Type B pancreatic cell (in vitro differentiated cells): ENCODE data around the gene RHCE. TPM values are rescaled to one million over a fixed set of nuclear protein-coding genes. Genes with fewer than 3 reads are reported as not detected.
"Not testable (repeated sequence)": the region's sequence is repeated elsewhere in the genome, so short reads cannot be mapped to it uniquely, and the experiment has no call there.

Source experiments
- DNase-seq: peaks from one replicate; pipeline ENCODE4 v3.0.0; 2021; ENCODE audit warnings: mixed read lengths; ENCODE audit not compliant: unreplicated experiment; ENCODE audit errors: extremely low spot score
- H3K27ac Mint-ChIP-seq: 2 replicates; pipeline ENCODE4 v1.8.0; 2021; ENCODE audit warnings: mild to moderate bottlenecking, mixed read lengths
- H3K27me3 Mint-ChIP-seq: 2 replicates; pipeline ENCODE4 v1.8.0; 2021; ENCODE audit warnings: mixed read lengths
- H3K36me3 Mint-ChIP-seq: 2 replicates; pipeline ENCODE4 v1.8.0; 2021; ENCODE audit warnings: mixed read lengths
- H3K4me1 Mint-ChIP-seq: one replicate; pipeline ENCODE4 v1.8.0; 2021; ENCODE audit warnings: mixed read lengths; ENCODE audit not compliant: unreplicated experiment
- H3K4me3 Mint-ChIP-seq: 2 replicates; pipeline ENCODE4 v1.8.0; 2021; ENCODE audit warnings: mild to moderate bottlenecking, mixed read lengths
- H3K9me3 Mint-ChIP-seq: 2 replicates; pipeline ENCODE4 v1.8.0; 2021; ENCODE audit warnings: mixed read lengths
- CTCF ChIP-seq: fragments of 200-600 bp; sonication (generic); conservative IDR thresholded peaks from 2 replicates; pipeline ENCODE4 v1.5.0; 2021; ENCODE audit warnings: antibody characterized with exemption, mild to moderate bottlenecking
- total RNA-seq: library from RNA; stranded (reverse); gene quantifications from 2 replicates; pipeline ENCODE4 v1.2.1, GENCODE V29; 2021; ENCODE audit warnings: low replicate concordance

RHCE gene
- total RNA-seq, 1 donor from 2014 or later = 0.39 TPM

GRCh38 chr1:25461849-25462248, 41.2 kb upstream of the RHCE start:
- no peak for TF ChIP-seq CTCF
- H3K4me3 Mint-ChIP-seq = no peak overlapping the region
- peaks cover 14% of the 10 kb centered on the region for H3K4me1 Mint-ChIP-seq
- H3K27me3 Mint-ChIP-seq = no peaks in the 10 kb centered on the region
- peaks cover 37% of the 10 kb centered on the region for H3K36me3 Mint-ChIP-seq
- DNase-seq = no peak
- no peak overlapping the region for H3K27ac Mint-ChIP-seq
- no peaks in the 10 kb centered on the region for H3K9me3 Mint-ChIP-seq

GRCh38 chr1:25460816-25461215, 40.2 kb upstream of the RHCE start:
- H3K4me1 Mint-ChIP-seq = peaks cover 14% of the 10 kb centered on the region
- not testable (repeated sequence) for H3K9me3 Mint-ChIP-seq, H3K27me3 Mint-ChIP-seq, DNase-seq, H3K27ac Mint-ChIP-seq, H3K4me3 Mint-ChIP-seq
- peaks cover 35% of the 10 kb centered on the region for H3K36me3 Mint-ChIP-seq

DNA sequence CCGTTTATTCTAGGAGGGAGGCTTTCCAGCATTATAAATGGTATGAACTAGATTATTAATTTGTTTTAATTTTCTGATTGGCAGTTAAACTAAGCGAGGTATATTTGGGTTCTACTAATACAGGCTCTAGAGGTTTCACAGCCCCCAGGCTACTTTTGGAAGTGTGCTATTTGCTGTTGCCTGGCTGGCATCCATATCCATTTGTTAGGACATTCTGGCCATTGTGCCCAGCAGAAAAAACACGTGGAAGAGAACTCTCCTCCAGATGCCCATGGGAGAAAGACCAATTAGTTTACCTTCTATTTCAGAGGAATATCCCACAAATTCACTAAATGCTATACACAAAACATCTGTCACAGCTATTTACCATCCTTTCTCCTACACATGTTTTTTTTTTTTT, 39.4 kb upstream of the RHCE start:
- Mint-ChIP-seq H3K36me3 (peaks cover 30% of the 10 kb centered on the region), H3K4me3 (no peak overlapping the region), H3K9me3 (no peaks in the 10 kb centered on the region), H3K27me3 (no peaks in the 10 kb centered on the region), H3K27ac (no peak overlapping the region), H3K4me1 (peaks cover 14% of the 10 kb centered on the region)
- TF ChIP-seq CTCF = no peak
- DNase-seq = no peak

DNA sequence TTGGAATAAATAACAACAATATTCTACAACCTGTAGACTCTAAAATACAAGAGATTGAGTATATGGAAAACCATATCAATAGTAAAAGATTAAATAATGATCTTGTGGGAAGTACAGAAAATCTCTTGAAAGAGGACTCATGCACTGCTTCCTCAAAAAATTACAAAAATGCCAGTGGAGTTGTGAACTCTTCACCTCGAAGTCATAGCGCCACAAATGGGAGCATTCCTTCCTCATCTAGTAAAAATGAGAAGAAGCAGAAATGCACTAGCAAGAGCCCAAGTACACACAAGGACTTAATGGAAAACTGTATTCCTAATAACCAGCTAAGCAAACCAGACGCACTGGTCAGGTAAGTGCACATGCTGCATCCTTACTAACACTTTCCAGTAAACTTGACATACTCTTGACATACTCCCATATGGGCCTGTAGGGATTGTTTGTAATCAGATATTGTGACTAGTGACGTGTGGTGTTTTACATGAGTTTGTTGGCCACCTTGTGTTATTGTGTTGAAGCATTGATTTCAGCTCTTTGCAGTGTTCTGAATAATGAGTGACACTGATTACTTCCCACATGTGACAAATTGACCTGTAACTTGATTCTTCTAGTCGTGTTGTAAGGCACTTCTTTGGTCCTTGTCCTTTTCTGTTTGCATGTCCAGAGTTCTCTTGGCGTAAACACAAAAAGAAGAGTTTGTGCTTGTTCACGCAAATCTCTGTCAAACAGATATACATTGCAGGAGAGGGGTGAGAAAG, 38.1 kb upstream of the RHCE start:
- Mint-ChIP-seq H3K4me3 (no peak overlapping the region), H3K9me3 (no peaks in the 10 kb centered on the region), H3K27ac (peak overlapping the region; percentile 11), H3K27me3 (no peaks in the 10 kb centered on the region), H3K4me1 (peaks cover 14% of the 10 kb centered on the region), H3K36me3 (peaks cover 27% of the 10 kb centered on the region)
- DNase-seq = no peak
- TF ChIP-seq CTCF = no peak

- no peak for DNase-seq
- Mint-ChIP-seq H3K27ac (no peak overlapping the region), H3K36me3 (peaks cover 22% of the 10 kb centered on the region), H3K27me3 (no peaks in the 10 kb centered on the region), H3K4me1 (peaks cover 14% of the 10 kb centered on the region), H3K4me3 (no peak overlapping the region), H3K9me3 (no peaks in the 10 kb centered on the region)
- no peak for TF ChIP-seq CTCF
Measured at GRCh38 chr1:25456502-25456901, 35.9 kb upstream of the RHCE start.

GRCh38 chr1:25451908-25452307, 31.3 kb upstream of the RHCE start:
- Mint-ChIP-seq H3K4me1 (peaks cover 4% of the 10 kb centered on the region), H3K27ac (no peak overlapping the region), H3K4me3 (no peak overlapping the region), H3K9me3 (no peaks in the 10 kb centered on the region), H3K27me3 (no peaks in the 10 kb centered on the region), H3K36me3 (peaks cover 16% of the 10 kb centered on the region)
- DNase-seq = no peak
- no peak for TF ChIP-seq CTCF
